Naive B cell (primary cell): ENCODE data around the gene SENP7. TPM values are rescaled to one million over a fixed set of nuclear protein-coding genes. Genes with fewer than 3 reads are reported as not detected.
"Not testable (repeated sequence)": the region's sequence is repeated elsewhere in the genome, so short reads cannot be mapped to it uniquely, and the experiment has no call there.

Experiments used
- ATAC-seq, 2 donors: fragments of 150-1000 bp; cut with Tn5 transposase; 2 replicates each; pipeline ENCODE4 v1.10.0; 2021; ENCODE audit warnings: low read depth in 2 of 2, mild to moderate bottlenecking in 2 of 2, moderate library complexity in 2 of 2
- DNase-seq: peaks from one replicate; pipeline ENCODE4 v3.0.0; 2022
- H3K27ac Mint-ChIP-seq, 6 donors: one replicate each; pipeline ENCODE4 v1.8.0; 2020 to 2022; ENCODE audit warnings: mild to moderate bottlenecking in 6 of 6, mixed read lengths in 6 of 6, moderate library complexity in 5 of 6, inconsistent platforms in 2 of 6
- H3K27me3 Mint-ChIP-seq, 3 donors: one replicate each; pipeline ENCODE4 v1.8.0; 2021 to 2022; ENCODE audit warnings: mixed read lengths in 3 of 3, mild to moderate bottlenecking in 1 of 3
- H3K36me3 Mint-ChIP-seq, 2 donors: one replicate each; pipeline ENCODE4 v1.8.0; 2020 to 2022; ENCODE audit warnings: mixed read lengths in 2 of 2, inconsistent platforms in 1 of 2, mild to moderate bottlenecking in 1 of 2
- H3K4me1 Mint-ChIP-seq, 3 donors: one replicate each; pipeline ENCODE4 v1.8.0; 2020 to 2022; ENCODE audit warnings: mixed read lengths in 3 of 3, inconsistent platforms in 1 of 3, mild to moderate bottlenecking in 1 of 3, moderate library complexity in 1 of 3
- H3K4me3 Mint-ChIP-seq, 8 donors: one replicate each; pipeline ENCODE4 v1.8.0; 2020 to 2022; ENCODE audit warnings: mild to moderate bottlenecking in 8 of 8, mixed read lengths in 8 of 8, moderate library complexity in 8 of 8, inconsistent platforms in 2 of 8
- H3K9me3 Mint-ChIP-seq, 7 donors: one replicate each; pipeline ENCODE4 v1.8.0; 2020 to 2022; ENCODE audit warnings: mixed read lengths in 7 of 7, mild to moderate bottlenecking in 5 of 7, inconsistent platforms in 2 of 7, moderate library complexity in 1 of 7
- polyA plus RNA-seq, 6 donors: library from polyadenylated mRNA; unstranded; fragments of 300-500 nt; fragmentation: Illumina TruSeq; gene quantifications; one replicate each; pipeline ENCODE4 v1.2.3, GENCODE V29; 2021; ENCODE audit warnings: low read depth in 6 of 6

Gene SENP7
- polyA plus RNA-seq, 6 donors from 2014 or later, result 7.7 to 13.3 (median 10.9) TPM

DNA sequence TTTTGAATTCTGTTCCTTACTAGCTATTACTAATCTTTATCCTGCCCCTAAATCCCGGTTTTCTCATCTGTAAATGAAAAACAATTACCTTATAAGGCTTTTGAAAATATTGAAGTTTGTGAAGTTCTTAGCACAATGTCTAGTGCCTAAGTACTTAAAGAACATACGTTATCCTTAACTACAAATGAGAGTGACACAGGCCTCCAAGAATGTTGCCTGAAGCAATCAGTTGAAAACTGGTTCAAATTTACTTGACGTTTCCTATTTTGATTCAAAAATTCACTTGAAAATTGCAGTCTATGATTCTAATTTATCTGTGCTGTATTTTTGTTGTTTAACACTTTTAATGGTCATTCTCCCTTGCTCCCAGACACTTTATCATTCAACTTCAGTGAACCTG is 3.2 kb downstream of the SENP7 start:
- H3K4me1 Mint-ChIP-seq, result peaks cover 26 to 67% (median 50%) of the 10 kb centered on the region in 3 donors
- H3K4me3 Mint-ChIP-seq, result peak overlapping the region in 1 of 8 donors; percentile 100

DNA sequence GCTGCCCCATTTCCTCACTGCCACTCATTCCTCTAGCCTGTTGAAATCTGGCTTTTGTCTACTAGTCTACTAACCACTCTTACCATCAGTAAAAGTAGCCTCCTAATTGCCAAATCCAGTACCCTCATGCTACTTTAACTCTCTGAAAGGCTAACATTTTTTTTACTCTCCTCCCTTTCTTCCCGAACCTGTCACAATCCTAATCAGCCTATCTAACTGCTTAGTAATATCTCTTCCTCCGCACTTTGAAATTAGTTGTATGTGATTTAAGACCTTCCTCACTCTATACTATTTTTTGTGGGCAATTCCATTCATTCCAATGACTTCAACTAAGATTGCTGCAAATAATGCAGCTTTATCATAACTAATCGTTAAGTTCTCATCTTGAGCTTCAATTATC is 3.7 kb downstream of the SENP7 start:
- H3K4me3 Mint-ChIP-seq, result peak overlapping the region in 1 of 8 donors; percentile 100
- no peak for DNase-seq
- H3K9me3 Mint-ChIP-seq, result peaks cover 0 to 5% (median 0%) of the 10 kb centered on the region in 7 donors
- H3K4me1 Mint-ChIP-seq, result peaks cover 26 to 70% (median 50%) of the 10 kb centered on the region in 3 donors
- no peak for ATAC-seq
- no peaks in the 10 kb centered on the region for H3K27me3 Mint-ChIP-seq
- H3K27ac Mint-ChIP-seq, result peak overlapping the region in 4 of 6 donors; percentile 1 to 42 (median 16)
- H3K36me3 Mint-ChIP-seq, result peaks cover 9 to 13% of the 10 kb centered on the region in 2 donors

More for the DNA sequence above, 3.2 kb downstream of the SENP7 start:
- Mint-ChIP-seq H3K27me3 (no peaks in the 10 kb centered on the region), H3K36me3 (peaks cover 9 to 13% of the 10 kb centered on the region in 2 donors), H3K9me3 (peaks cover 0 to 5% (median 0%) of the 10 kb centered on the region in 7 donors), H3K27ac (peak overlapping the region in 1 of 6 donors; percentile 42)
- DNase-seq (no peak), ATAC-seq (no peak)

GRCh38 chr3:101501783-101502182 is 11.2 kb downstream of the SENP7 start:
- DNase-seq (no peak), ATAC-seq (no peak)
- Mint-ChIP-seq H3K27me3 (no peaks in the 10 kb centered on the region), H3K4me1 (peaks cover 5 to 30% (median 20%) of the 10 kb centered on the region in 3 donors), H3K36me3 (peaks cover 0 to 11% of the 10 kb centered on the region in 2 donors), H3K4me3 (no peak overlapping the region), H3K27ac (no peak overlapping the region), H3K9me3 (no peaks in the 10 kb centered on the region)

- no peaks in the 10 kb centered on the region for H3K9me3 Mint-ChIP-seq
- no peaks in the 10 kb centered on the region for H3K27me3 Mint-ChIP-seq
- H3K36me3 Mint-ChIP-seq, result peaks cover 0 to 11% of the 10 kb centered on the region in 2 donors
- no peak for DNase-seq
- ATAC-seq, result no peak
- no peak overlapping the region for H3K4me3 Mint-ChIP-seq
- H3K27ac Mint-ChIP-seq, result no peak overlapping the region
- H3K4me1 Mint-ChIP-seq, result peaks cover 12 to 28% (median 20%) of the 10 kb centered on the region in 3 donors
Measured at GRCh38 chr3:101500208-101500607, 12.8 kb downstream of the SENP7 start.

GRCh38 chr3:101497803-101498202 is 15.2 kb downstream of the SENP7 start:
- peaks cover 0 to 3% (median 0%) of the 10 kb centered on the region in 7 donors for H3K9me3 Mint-ChIP-seq
- peaks cover 6 to 17% of the 10 kb centered on the region in 2 donors for H3K36me3 Mint-ChIP-seq

DNA sequence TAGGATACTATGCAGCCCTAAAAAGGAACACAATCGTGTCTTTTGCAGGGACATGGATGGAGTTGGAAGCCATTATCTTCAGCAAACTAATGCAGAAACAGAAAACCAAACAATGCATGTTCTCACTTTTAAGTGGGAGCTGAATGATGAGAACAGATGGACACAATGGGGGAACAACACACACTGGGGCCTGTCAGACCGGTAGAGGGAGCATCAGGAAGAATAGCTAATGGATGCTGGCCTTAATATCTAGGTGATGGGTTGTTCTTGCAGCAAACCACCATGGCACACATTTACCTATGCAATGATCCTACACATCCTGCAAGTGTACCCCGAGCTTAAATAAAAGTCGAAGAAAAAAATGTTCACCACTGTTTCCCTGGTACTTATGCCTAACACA is 17.5 kb downstream of the SENP7 start:
- ATAC-seq (no peak), DNase-seq (no peak)
- peaks cover 8 to 19% of the 10 kb centered on the region in 2 donors for H3K36me3 Mint-ChIP-seq
- peaks cover 0 to 3% (median 0%) of the 10 kb centered on the region in 7 donors for H3K9me3 Mint-ChIP-seq
- no peaks in the 10 kb centered on the region for H3K27me3 Mint-ChIP-seq
- H3K4me1 Mint-ChIP-seq, result peaks cover 7 to 19% (median 17%) of the 10 kb centered on the region in 3 donors
- no peak overlapping the region for H3K27ac Mint-ChIP-seq
- no peak overlapping the region for H3K4me3 Mint-ChIP-seq

More at GRCh38 chr3:101497803-101498202, 15.2 kb downstream of the SENP7 start:
- Mint-ChIP-seq H3K27me3 (no peaks in the 10 kb centered on the region), H3K27ac (peak overlapping the region in 1 of 6 donors; percentile 26), H3K4me1 (peaks cover 7 to 25% (median 23%) of the 10 kb centered on the region in 3 donors), H3K4me3 (no peak overlapping the region)
- DNase-seq (no peak), ATAC-seq (no peak)

- Mint-ChIP-seq H3K4me3 (peak overlapping the region in 2 of 8 donors; percentile 19 to 54), H3K27me3 (no peaks in the 10 kb centered on the region), H3K9me3 (no peaks in the 10 kb centered on the region), H3K36me3 (peaks cover 26 to 41% of the 10 kb centered on the region in 2 donors), H3K27ac (peak overlapping the region in 4 of 6 donors; percentile 18 to 69 (median 24)), H3K4me1 (peaks cover 34 to 73% (median 37%) of the 10 kb centered on the region in 3 donors)
- DNase-seq (no peak), ATAC-seq (no peak)
Measured at GRCh38 chr3:101484805-101485620, 28.0 kb downstream of the SENP7 start.

- Mint-ChIP-seq H3K4me1 (peaks cover 36 to 53% (median 36%) of the 10 kb centered on the region in 3 donors), H3K9me3 (peaks cover 0 to 4% (median 3%) of the 10 kb centered on the region in 7 donors), H3K27ac (peak overlapping the region in 3 of 6 donors; percentile 57 to 70 (median 61)), H3K4me3 (peak overlapping the region in 6 of 8 donors; percentile 2 to 67 (median 52)), H3K36me3 (peaks cover 46 to 49% of the 10 kb centered on the region in 2 donors), H3K27me3 (no peaks in the 10 kb centered on the region)
- ATAC-seq, result peak in 1 of 2 donors; percentile 18
- DNase-seq, result no peak
Measured at GRCh38 chr3:101478980-101479379, 34.0 kb downstream of the SENP7 start.

DNA sequence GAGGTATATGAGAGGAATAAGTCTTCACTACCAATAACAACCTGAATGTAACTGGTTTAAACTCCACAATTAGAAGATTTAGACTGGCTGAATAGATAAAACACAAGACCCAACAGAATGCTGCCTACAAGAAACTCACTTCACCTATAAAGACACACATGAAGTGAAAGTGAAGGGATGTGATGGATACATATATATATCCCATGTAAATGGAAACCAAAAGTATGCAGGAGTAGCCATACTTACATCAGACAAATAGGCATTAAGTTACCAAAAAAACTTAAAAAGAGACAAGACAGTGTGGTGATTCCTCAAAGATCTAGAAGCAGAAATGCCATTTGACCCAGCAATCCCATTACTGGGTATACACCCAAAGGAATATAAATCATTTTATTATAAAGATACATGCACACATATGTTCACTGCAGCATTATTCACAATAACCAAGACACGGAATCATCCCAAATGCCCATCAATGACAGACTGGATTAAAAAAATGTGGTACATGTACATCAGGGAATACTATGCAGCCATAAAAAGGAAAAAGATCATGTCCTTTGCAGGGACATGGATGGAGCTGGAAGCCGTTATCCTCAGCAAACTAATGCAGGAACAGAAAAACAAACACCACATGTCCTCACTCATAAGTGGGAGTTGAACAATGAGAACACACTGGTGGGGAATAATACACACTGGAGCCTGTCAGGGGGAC is 38.0 kb downstream of the SENP7 start:
- H3K27ac Mint-ChIP-seq, DNase-seq, H3K9me3 Mint-ChIP-seq, H3K27me3 Mint-ChIP-seq, H3K4me3 Mint-ChIP-seq, ATAC-seq: not testable (repeated sequence)
- Mint-ChIP-seq H3K36me3 (peaks cover 39 to 45% of the 10 kb centered on the region in 2 donors), H3K4me1 (peaks cover 25 to 67% (median 39%) of the 10 kb centered on the region in 3 donors)

GRCh38 chr3:101468676-101469075 is 44.3 kb downstream of the SENP7 start:
- Mint-ChIP-seq H3K9me3 (peaks cover 0 to 11% (median 5%) of the 10 kb centered on the region in 7 donors), H3K4me1 (peaks cover 45 to 78% (median 48%) of the 10 kb centered on the region in 3 donors), H3K36me3 (peaks cover 0 to 15% of the 10 kb centered on the region in 2 donors), H3K4me3 (peak overlapping the region in 1 of 8 donors; percentile 13)
- not testable (repeated sequence) for ATAC-seq, DNase-seq, H3K27ac Mint-ChIP-seq, H3K27me3 Mint-ChIP-seq

- DNase-seq, result not testable (repeated sequence)
- peak overlapping the region in 2 of 6 donors; percentile 4 to 82 for H3K27ac Mint-ChIP-seq
Measured at GRCh38 chr3:101467310-101467663, 45.7 kb downstream of the SENP7 start.

GRCh38 chr3:101466465-101467309 is 46.3 kb downstream of the SENP7 start:
- ATAC-seq, result no peak
- Mint-ChIP-seq H3K27ac (peak overlapping the region in 4 of 6 donors; percentile 4 to 39 (median 30)), H3K9me3 (peaks cover 0 to 7% (median 4%) of the 10 kb centered on the region in 7 donors), H3K36me3 (peaks cover 5 to 12% of the 10 kb centered on the region in 2 donors), H3K4me3 (no peak overlapping the region), H3K4me1 (peaks cover 47 to 67% (median 50%) of the 10 kb centered on the region in 3 donors), H3K27me3 (no peaks in the 10 kb centered on the region)
- no peak for DNase-seq

More at GRCh38 chr3:101467310-101467663, 45.7 kb downstream of the SENP7 start:
- H3K9me3 Mint-ChIP-seq, result peaks cover 0 to 11% (median 5%) of the 10 kb centered on the region in 7 donors
- peaks cover 45 to 70% (median 48%) of the 10 kb centered on the region in 3 donors for H3K4me1 Mint-ChIP-seq
- not testable (repeated sequence) for ATAC-seq, H3K27me3 Mint-ChIP-seq, H3K36me3 Mint-ChIP-seq, H3K4me3 Mint-ChIP-seq
